Cardiac muscle cell (in vitro differentiated cells and primary cell): ENCODE results near the gene RNF151. TPM values are rescaled to one million over a fixed set of nuclear protein-coding genes. Genes with fewer than 3 reads are reported as not detected.

Source experiments
- DNase-seq, 2 donors: peaks; one replicate each; pipeline versions ENCODE4 v3.0.0 to v3.0.0-alpha.2; 2010 to 2017; ENCODE audit warnings: low read depth in 1 of 2, low spot score in 1 of 2
- H3K27ac ChIP-seq: fragments of 200-600 bp; sonication (generic); 2 replicates; pipeline ENCODE4 v1.5.1; 2016
- H3K27me3 ChIP-seq: fragments of 200-600 bp; sonication (generic); 2 replicates; pipeline ENCODE4 v1.6.0; 2016; ENCODE audit warnings: control low read depth
- H3K36me3 ChIP-seq: fragments of 200-600 bp; sonication (generic); 2 replicates; pipeline ENCODE4 v1.5.1; 2016; ENCODE audit warnings: control low read depth
- H3K4me1 ChIP-seq: fragments of 200-600 bp; sonication (generic); 2 replicates; pipeline ENCODE4 v1.8.1; 2017; ENCODE audit warnings: low read depth, mild to moderate bottlenecking, mixed run types
- H3K4me3 ChIP-seq: fragments of 200-600 bp; sonication (generic); 2 replicates; pipeline ENCODE4 v1.5.1; 2016; ENCODE audit warnings: mild to moderate bottlenecking
- H3K9me3 ChIP-seq: fragments of 200-600 bp; sonication (generic); 2 replicates; pipeline ENCODE4 v1.5.1; 2017; ENCODE audit warnings: low read depth, mild to moderate bottlenecking, control low read depth
- polyA plus RNA-seq: library from polyadenylated mRNA; unstranded; fragments of >200 nt; fragmentation: Nextera tagmentation; extraction: Ambion mirVana; gene quantifications from 2 replicates; pipeline ENCODE4 v1.2.1, GENCODE V29; 2016
- total RNA-seq: library from RNA; depleted of rRNA; stranded (reverse); fragments of >200 nt; gene quantifications from 2 replicates; pipeline ENCODE4 v1.2.3, GENCODE V29; 2016
- TF ChIP-seq, protein P1 (sequence below): IDR thresholded peaks from 2 replicates; pipeline ENCODE4 v1.5.1; 2012; ENCODE audit warnings: low read depth, mild to moderate bottlenecking, low read length

Gene RNF151
- total and polyA plus RNA-seq, 2 experiments from 2014 or later: 0.21 to 0.38 TPM

DNA sequence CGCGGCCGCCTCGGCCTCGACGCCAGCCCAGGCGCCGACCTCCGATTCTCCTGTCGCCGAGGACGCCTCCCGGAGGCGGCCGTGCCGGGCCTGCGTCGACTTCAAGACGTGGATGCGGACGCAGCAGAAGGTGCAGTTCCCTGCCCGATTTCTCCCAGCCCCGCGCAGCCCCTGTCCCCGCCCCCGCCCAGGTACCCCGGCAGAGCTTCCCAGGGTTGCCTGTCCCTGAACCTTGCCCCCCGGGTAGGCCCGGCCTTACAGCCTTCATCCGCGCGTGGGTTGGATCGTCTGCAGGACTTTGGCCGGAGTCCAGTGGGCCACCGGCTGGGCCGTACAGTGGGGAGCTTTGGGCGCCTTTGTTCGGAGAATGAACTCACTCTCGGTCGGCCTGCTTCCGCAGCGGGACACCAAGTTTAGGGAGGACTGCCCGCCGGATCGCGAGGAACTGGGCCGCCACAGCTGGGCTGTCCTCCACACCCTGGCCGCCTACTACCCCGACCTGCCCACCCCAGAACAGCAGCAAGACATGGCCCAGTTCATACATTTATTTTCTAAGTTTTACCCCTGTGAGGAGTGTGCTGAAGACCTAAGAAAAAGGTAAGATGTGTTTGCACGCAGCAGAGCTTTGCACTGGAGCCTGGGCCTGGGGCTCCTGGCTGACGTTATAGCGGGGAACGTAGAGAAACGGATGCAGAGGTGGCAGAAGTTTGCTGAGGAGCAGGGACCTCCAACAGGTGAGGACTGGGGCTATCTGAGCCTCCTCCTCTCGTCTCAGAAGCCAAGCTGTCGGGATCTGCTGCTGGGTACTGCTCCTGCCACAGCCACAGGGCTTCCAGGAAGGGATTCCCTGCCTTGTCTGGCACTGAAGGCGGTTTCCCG, 17.9 kb downstream of the RNF151 start:
- peaks cover 4% of the 10 kb centered on the region for H3K4me1 ChIP-seq
- peak overlapping the region; percentile 91 for H3K27ac ChIP-seq
- H3K27me3 ChIP-seq: peaks cover 49% of the 10 kb centered on the region
- TF ChIP-seq, protein P1, sequence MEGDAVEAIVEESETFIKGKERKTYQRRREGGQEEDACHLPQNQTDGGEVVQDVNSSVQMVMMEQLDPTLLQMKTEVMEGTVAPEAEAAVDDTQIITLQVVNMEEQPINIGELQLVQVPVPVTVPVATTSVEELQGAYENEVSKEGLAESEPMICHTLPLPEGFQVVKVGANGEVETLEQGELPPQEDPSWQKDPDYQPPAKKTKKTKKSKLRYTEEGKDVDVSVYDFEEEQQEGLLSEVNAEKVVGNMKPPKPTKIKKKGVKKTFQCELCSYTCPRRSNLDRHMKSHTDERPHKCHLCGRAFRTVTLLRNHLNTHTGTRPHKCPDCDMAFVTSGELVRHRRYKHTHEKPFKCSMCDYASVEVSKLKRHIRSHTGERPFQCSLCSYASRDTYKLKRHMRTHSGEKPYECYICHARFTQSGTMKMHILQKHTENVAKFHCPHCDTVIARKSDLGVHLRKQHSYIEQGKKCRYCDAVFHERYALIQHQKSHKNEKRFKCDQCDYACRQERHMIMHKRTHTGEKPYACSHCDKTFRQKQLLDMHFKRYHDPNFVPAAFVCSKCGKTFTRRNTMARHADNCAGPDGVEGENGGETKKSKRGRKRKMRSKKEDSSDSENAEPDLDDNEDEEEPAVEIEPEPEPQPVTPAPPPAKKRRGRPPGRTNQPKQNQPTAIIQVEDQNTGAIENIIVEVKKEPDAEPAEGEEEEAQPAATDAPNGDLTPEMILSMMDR: no peak
- no peaks in the 10 kb centered on the region for H3K36me3 ChIP-seq
- no peak for DNase-seq
- no peaks in the 10 kb centered on the region for H3K9me3 ChIP-seq
- H3K4me3 ChIP-seq: peak overlapping the region; percentile 80

GRCh38 chr16:1985466-1986150, 19.0 kb downstream of the RNF151 start:
- DNase-seq: no peak
- Histone ChIP-seq H3K36me3 (no peaks in the 10 kb centered on the region), H3K4me3 (no peak overlapping the region), H3K27ac (no peak overlapping the region), H3K9me3 (no peaks in the 10 kb centered on the region), H3K27me3 (peaks cover 42% of the 10 kb centered on the region), H3K4me1 (peaks cover 4% of the 10 kb centered on the region)
- TF ChIP-seq, protein P1: no peak

DNA sequence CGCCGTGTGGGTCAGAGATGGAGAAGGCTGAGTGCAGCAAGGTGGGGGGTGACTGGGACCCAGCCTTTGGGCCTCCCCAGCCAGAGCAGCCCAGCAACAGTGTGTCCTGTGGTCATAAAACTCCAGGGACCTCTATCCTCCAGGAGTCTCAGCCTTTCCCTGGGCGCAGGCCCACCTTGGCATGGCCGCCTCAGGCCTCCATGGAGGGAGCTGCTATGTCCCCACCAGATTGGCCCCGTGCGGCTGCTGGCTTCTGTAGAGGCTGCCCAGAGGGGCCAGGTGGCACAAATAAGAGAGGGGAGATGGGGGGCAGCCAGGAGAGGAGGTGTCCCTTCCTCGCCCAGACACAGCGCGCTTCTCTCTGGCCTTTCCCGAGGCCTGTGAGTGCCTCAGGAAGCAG, 20.5 kb downstream of the RNF151 start:
- Histone ChIP-seq H3K9me3 (no peaks in the 10 kb centered on the region), H3K4me3 (no peak overlapping the region), H3K4me1 (peaks cover 4% of the 10 kb centered on the region), H3K36me3 (no peaks in the 10 kb centered on the region), H3K27ac (no peak overlapping the region), H3K27me3 (peaks cover 37% of the 10 kb centered on the region)
- DNase-seq: no peak
- TF ChIP-seq, protein P1: no peak

- Histone ChIP-seq H3K36me3 (no peaks in the 10 kb centered on the region), H3K4me3 (peak within 1 kb of the TSS; percentile 36), H3K27me3 (peaks cover 26% of the 10 kb centered on the region), H3K4me1 (peaks cover 4% of the 10 kb centered on the region), H3K27ac (no peak within 1 kb of the TSS), H3K9me3 (no peaks in the 10 kb centered on the region)
- TF ChIP-seq, protein P1: no peak
- DNase-seq: peak in 1 of 2 donors; percentile 36
Measured at GRCh38 chr16:1989209-1990100, 22.8 kb downstream of the RNF151 start, which contains the start of gene SYNGR3. SYNGR3 (plus strand) TSS chr16:1989970; CDS start chr16:1990103, 133 bp downstream.

- no peak for DNase-seq
- peaks cover 26% of the 10 kb centered on the region for H3K27me3 ChIP-seq
- no peak overlapping the region for H3K27ac ChIP-seq
- TF ChIP-seq, protein P1: no peak
- H3K9me3 ChIP-seq: no peaks in the 10 kb centered on the region
- no peaks in the 10 kb centered on the region for H3K36me3 ChIP-seq
- H3K4me3 ChIP-seq: peak overlapping the region; percentile 36
- peaks cover under 1% of the 10 kb centered on the region for H3K4me1 ChIP-seq
Measured at GRCh38 chr16:1990101-1990350, 23.4 kb downstream of the RNF151 start.
